ENCODE data around the gene HOXA3. TPM values are rescaled to one million over a fixed set of nuclear protein-coding genes. Genes with fewer than 3 reads are reported as not detected.

Gene HOXA3
- total RNA-seq, 1 donor from 2014 or later = not detected

GRCh38 chr7:27197137-27198042 lies 45.0 kb upstream of the HOXA3 start:
- Mint-ChIP-seq H3K27me3 (ENCODE audit: insufficient read depth, low read depth) (peaks cover 85% of the 10 kb centered on the region), H3K4me1 (peaks cover 9% of the 10 kb centered on the region), H3K4me3 (no peak overlapping the region), H3K9me3 (peaks cover 6% of the 10 kb centered on the region), H3K36me3 (no peaks in the 10 kb centered on the region), H3K27ac (no peak overlapping the region)
- TF ChIP-seq, protein P1, sequence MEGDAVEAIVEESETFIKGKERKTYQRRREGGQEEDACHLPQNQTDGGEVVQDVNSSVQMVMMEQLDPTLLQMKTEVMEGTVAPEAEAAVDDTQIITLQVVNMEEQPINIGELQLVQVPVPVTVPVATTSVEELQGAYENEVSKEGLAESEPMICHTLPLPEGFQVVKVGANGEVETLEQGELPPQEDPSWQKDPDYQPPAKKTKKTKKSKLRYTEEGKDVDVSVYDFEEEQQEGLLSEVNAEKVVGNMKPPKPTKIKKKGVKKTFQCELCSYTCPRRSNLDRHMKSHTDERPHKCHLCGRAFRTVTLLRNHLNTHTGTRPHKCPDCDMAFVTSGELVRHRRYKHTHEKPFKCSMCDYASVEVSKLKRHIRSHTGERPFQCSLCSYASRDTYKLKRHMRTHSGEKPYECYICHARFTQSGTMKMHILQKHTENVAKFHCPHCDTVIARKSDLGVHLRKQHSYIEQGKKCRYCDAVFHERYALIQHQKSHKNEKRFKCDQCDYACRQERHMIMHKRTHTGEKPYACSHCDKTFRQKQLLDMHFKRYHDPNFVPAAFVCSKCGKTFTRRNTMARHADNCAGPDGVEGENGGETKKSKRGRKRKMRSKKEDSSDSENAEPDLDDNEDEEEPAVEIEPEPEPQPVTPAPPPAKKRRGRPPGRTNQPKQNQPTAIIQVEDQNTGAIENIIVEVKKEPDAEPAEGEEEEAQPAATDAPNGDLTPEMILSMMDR (IDR thresholded peaks at IDR 0.05) = no peak
- TF ChIP-seq EZH2 (IDR thresholded peaks at IDR 0.05) (peak; percentile 76), EZH2phosphoT487 (IDR thresholded peaks at IDR 0.05) (peak; percentile 60)
- no peaks in the 10 kb centered on the region for H3K9me3 ChIP-seq (ENCODE audit: low read depth)
- H3F3A ChIP-seq (ENCODE audit: low read depth) = peaks cover 16% of the 10 kb centered on the region
- H3K27ac ChIP-seq = no peak overlapping the region
- no peak overlapping the region for H3K4me3 ChIP-seq
- H3K36me3 ChIP-seq = no peaks in the 10 kb centered on the region
- H3K4me2 ChIP-seq = no peak overlapping the region
- H3K9ac ChIP-seq = no peak overlapping the region
- H3K27me3 ChIP-seq = peaks cover 100% of the 10 kb centered on the region
- peaks cover 80% of the 10 kb centered on the region for H4K20me1 ChIP-seq (ENCODE audit: low read depth)
- no peaks in the 10 kb centered on the region for H3K79me2 ChIP-seq (ENCODE audit: low read depth)
- H3K4me1 ChIP-seq = no peaks in the 10 kb centered on the region
- H2AFZ ChIP-seq (replicated peaks) = no peak overlapping the region
- no peak for DNase-seq (ENCODE audit: low spot score)

DNA sequence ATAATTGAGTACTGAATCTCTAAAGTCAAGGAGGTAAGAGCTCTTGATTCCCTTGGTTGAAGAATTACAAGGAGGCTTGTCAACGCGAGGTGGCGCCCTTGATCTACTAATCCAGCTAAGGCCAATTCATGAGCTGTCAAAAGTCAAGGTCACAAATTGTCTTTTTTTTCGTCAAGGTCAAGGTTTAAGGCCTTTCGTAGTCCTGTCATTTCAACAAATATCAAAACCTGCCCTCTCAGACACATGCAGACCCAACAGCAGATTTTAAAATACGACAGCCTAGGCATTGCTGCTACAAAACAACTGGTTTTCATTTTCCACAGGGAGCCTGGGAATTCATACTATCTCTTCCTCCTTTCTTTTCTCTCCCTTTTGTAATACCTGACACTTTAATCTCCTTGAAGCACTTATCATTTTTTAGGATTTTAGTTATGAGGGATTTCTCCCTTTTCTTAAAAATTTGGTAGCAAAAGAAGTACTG lies 43.9 kb upstream of the HOXA3 start:
- H3K79me2 ChIP-seq (ENCODE audit: low read depth) = no peaks in the 10 kb centered on the region
- Mint-ChIP-seq H3K4me1 (peaks cover 9% of the 10 kb centered on the region), H3K9me3 (peaks cover 3% of the 10 kb centered on the region), H3K27me3 (ENCODE audit: insufficient read depth, low read depth) (peaks cover 85% of the 10 kb centered on the region), H3K36me3 (no peaks in the 10 kb centered on the region), H3K4me3 (no peak overlapping the region), H3K27ac (no peak overlapping the region)
- H3K4me3 ChIP-seq = no peak overlapping the region
- H3K4me2 ChIP-seq = no peak overlapping the region
- no peak overlapping the region for H3K9ac ChIP-seq
- no peaks in the 10 kb centered on the region for H3K4me1 ChIP-seq
- no peak overlapping the region for H2AFZ ChIP-seq (replicated peaks)
- H4K20me1 ChIP-seq (ENCODE audit: low read depth) = peaks cover 80% of the 10 kb centered on the region
- no peak overlapping the region for H3K27ac ChIP-seq
- peak; percentile 84 for DNase-seq (ENCODE audit: low spot score)
- TF ChIP-seq EZH2phosphoT487 (IDR thresholded peaks at IDR 0.05) (no peak), EZH2 (IDR thresholded peaks at IDR 0.05) (peak; percentile 21)
- TF ChIP-seq, protein P1 (IDR thresholded peaks at IDR 0.05) = peak; percentile 90
- H3K27me3 ChIP-seq = peaks cover 100% of the 10 kb centered on the region
- H3F3A ChIP-seq (ENCODE audit: low read depth) = peaks cover 16% of the 10 kb centered on the region
- H3K36me3 ChIP-seq = no peaks in the 10 kb centered on the region
- no peaks in the 10 kb centered on the region for H3K9me3 ChIP-seq (ENCODE audit: low read depth)

DNA sequence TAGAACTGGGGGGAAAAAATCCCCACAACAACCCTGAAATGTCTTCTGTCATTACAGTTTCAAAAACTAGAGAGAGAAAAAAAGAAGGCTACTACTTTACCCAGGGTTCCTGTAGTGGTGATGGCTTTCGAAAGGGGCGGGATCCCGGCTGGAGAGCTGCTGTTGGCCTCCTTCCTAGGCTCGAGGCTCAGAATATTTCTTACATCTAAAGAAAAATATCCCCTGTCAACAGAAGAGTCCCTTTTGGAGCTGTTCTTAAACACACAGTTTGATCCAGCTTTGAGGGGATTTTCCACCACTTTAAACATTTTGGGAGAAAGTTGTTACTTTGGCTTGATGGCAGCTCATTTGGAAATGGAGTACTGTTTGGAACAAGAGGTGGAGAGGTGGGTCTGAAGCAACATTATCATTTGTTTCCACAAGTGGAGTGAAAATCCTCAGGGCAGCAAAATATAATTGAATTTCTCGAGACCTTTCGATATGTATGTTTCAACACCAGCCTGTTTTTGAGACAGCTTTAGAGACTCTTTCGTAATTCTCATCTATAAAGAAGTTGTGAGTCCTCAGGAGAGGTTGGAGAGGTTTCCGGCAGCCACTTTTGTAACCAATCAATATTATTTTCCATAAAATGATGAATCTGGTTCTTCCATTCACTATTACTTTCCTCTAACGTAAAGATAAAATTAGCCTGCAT lies 42.5 kb upstream of the HOXA3 start:
- Mint-ChIP-seq H3K4me1 (peaks cover under 1% of the 10 kb centered on the region), H3K27me3 (ENCODE audit: insufficient read depth, low read depth) (peaks cover 88% of the 10 kb centered on the region), H3K36me3 (no peaks in the 10 kb centered on the region), H3K4me3 (no peak overlapping the region), H3K27ac (no peak overlapping the region), H3K9me3 (peaks cover 12% of the 10 kb centered on the region)
- H3F3A ChIP-seq (ENCODE audit: low read depth) = peaks cover 9% of the 10 kb centered on the region
- no peaks in the 10 kb centered on the region for H3K36me3 ChIP-seq
- no peaks in the 10 kb centered on the region for H3K9me3 ChIP-seq (ENCODE audit: low read depth)
- H3K27ac ChIP-seq = no peak overlapping the region
- no peaks in the 10 kb centered on the region for H3K79me2 ChIP-seq (ENCODE audit: low read depth)
- no peak overlapping the region for H3K4me3 ChIP-seq
- no peak overlapping the region for H3K4me2 ChIP-seq
- no peak overlapping the region for H2AFZ ChIP-seq (replicated peaks)
- H3K4me1 ChIP-seq = no peaks in the 10 kb centered on the region
- peaks cover 82% of the 10 kb centered on the region for H4K20me1 ChIP-seq (ENCODE audit: low read depth)
- H3K27me3 ChIP-seq = peaks cover 100% of the 10 kb centered on the region
- TF ChIP-seq EZH2 (IDR thresholded peaks at IDR 0.05) = no peak
- no peak for TF ChIP-seq EZH2phosphoT487 (IDR thresholded peaks at IDR 0.05)
- TF ChIP-seq, protein P1 (IDR thresholded peaks at IDR 0.05) = no peak
- no peak overlapping the region for H3K9ac ChIP-seq
- DNase-seq (ENCODE audit: low spot score) = no peak

Data from neural progenitor cell (in vitro differentiated cells).